Measurements from ENCODE around the gene PRDX1. TPM values are rescaled to one million over a fixed set of nuclear protein-coding genes. Genes with fewer than 3 reads are reported as not detected.

The PRDX1 gene
- total and polyA plus RNA-seq, 2 experiments from 2014 or later = 1,070 to 2,149 TPM

GRCh38 chr1:45568421-45568820 is 46.7 kb upstream of the PRDX1 start:
- Histone ChIP-seq H3K79me2 (replicated peaks; ENCODE audit: insufficient read depth) (peaks cover 20% of the 10 kb centered on the region), H3K27ac (ENCODE audit: low read depth) (no peak overlapping the region), H3K4me1 (ENCODE audit: insufficient read depth) (peaks cover 16% of the 10 kb centered on the region), H3K27me3 (ENCODE audit: insufficient read depth) (no peaks in the 10 kb centered on the region), H3K36me3 (ENCODE audit: insufficient read depth) (peaks cover 42% of the 10 kb centered on the region), H4K20me1 (replicated peaks; ENCODE audit: insufficient read depth) (peaks cover 24% of the 10 kb centered on the region), H3K4me2 (no peak overlapping the region), H3F3A (replicated peaks; ENCODE audit: low read depth) (peaks cover 42% of the 10 kb centered on the region), H2AFZ (no peak overlapping the region), H3K4me3 (no peak overlapping the region), H3K9me2 (ENCODE audit: insufficient read depth) (no peaks in the 10 kb centered on the region)
- ATAC-seq = no peak
- Mint-ChIP-seq H3K4me3 (no peak overlapping the region), H3K9me3 (no peaks in the 10 kb centered on the region), H3K27ac (no peak overlapping the region), H3K4me1 (peaks cover 18% of the 10 kb centered on the region), H3K36me3 (ENCODE audit: low read depth) (peaks cover 74% of the 10 kb centered on the region), H3K27me3 (ENCODE audit: insufficient read depth, low read depth, poor library complexity) (peaks cover 3% of the 10 kb centered on the region)
- DNase-seq (ENCODE audit: low spot score) = no peak
- TF ChIP-seq ETS1 (IDR thresholded peaks at IDR 0.05) = no peak
- TF ChIP-seq NANOG (IDR thresholded peaks at IDR 0.05; ENCODE audit: borderline replicate concordance) = no peak
- TF ChIP-seq ZNF331 (CRISPR knock-in tag; IDR thresholded peaks at IDR 0.05; ENCODE audit: low read depth) = no peak

GRCh38 chr1:45567911-45568310 is 46.2 kb upstream of the PRDX1 start:
- Mint-ChIP-seq H3K9me3 (no peaks in the 10 kb centered on the region), H3K27me3 (ENCODE audit: insufficient read depth, low read depth, poor library complexity) (peaks cover 2% of the 10 kb centered on the region), H3K4me1 (peaks cover 13% of the 10 kb centered on the region), H3K4me3 (no peak overlapping the region), H3K36me3 (ENCODE audit: low read depth) (peaks cover 79% of the 10 kb centered on the region), H3K27ac (no peak overlapping the region)
- Histone ChIP-seq H4K20me1 (replicated peaks; ENCODE audit: insufficient read depth) (peaks cover 27% of the 10 kb centered on the region), H3F3A (replicated peaks; ENCODE audit: low read depth) (peaks cover 42% of the 10 kb centered on the region), H3K4me3 (no peak overlapping the region), H3K9me2 (ENCODE audit: insufficient read depth) (no peaks in the 10 kb centered on the region), H3K27me3 (ENCODE audit: insufficient read depth) (no peaks in the 10 kb centered on the region), H3K4me1 (ENCODE audit: insufficient read depth) (peaks cover 13% of the 10 kb centered on the region), H3K27ac (ENCODE audit: low read depth) (no peak overlapping the region), H3K36me3 (ENCODE audit: insufficient read depth) (peaks cover 45% of the 10 kb centered on the region), H3K79me2 (replicated peaks; ENCODE audit: insufficient read depth) (peaks cover 23% of the 10 kb centered on the region), H3K4me2 (no peak overlapping the region), H2AFZ (no peak overlapping the region)
- ATAC-seq (no peak), DNase-seq (ENCODE audit: low spot score) (no peak)
- TF ChIP-seq ETS1 (IDR thresholded peaks at IDR 0.05) (no peak), ZNF462 (CRISPR knock-in tag; IDR thresholded peaks at IDR 0.05) (no peak), JUNB (IDR thresholded peaks at IDR 0.05; ENCODE audit: unreplicated experiment) (no peak), EZH2 (IDR thresholded peaks at IDR 0.05; ENCODE audit: low read depth, unreplicated experiment) (no peak), EZH2phosphoT487 (IDR thresholded peaks at IDR 0.05; ENCODE audit: unreplicated experiment) (no peak), REST (IDR thresholded peaks at IDR 0.05; ENCODE audit: unreplicated experiment) (no peak), STAT1 (IDR thresholded peaks at IDR 0.05; ENCODE audit: unreplicated experiment) (no peak), NANOG (IDR thresholded peaks at IDR 0.05; ENCODE audit: borderline replicate concordance) (no peak)
